ENCODE results near the gene ZNF775.

DNA sequence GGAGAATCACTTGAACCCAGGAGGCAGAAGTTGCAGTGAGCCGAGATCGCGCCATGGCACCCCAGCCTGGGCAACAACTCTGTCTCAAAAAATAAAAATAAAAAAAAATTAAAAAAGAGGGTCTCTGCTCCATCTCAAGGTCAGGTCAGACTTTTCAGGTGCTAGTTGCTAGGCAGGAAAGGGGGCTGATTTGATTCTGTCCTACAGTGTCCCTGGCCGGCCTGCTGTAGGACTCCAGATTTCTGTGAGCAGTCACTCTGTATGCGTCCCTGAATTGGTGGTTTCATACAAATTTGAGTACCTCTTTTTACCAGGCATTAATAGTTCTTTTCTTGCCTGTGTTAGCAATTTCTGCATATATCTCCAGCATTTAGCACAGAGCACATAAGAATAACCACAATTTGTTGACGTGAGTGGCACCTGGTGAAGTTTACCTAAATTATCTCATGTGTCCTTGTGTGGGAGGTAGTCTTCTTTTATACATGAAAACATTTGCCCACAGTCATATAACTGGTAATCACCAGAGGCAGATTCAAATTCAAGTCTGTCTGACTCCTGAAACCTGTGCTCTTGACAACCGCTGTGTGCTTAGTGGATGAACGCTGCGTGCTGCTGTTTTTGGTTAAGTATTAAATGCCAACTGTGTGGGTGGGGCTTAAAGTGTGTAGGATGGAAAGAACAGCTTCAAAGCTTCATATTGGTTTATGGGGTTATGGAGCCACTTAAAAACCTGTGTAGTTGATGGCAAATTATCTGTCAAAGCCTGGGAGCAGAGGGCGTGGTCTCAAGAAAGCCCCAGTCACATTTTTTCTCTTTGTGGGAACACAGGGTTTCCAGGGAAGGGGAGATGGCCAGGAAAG is 3.2 kb upstream of the ZNF775 start:
- TF ChIP-seq, protein P1, sequence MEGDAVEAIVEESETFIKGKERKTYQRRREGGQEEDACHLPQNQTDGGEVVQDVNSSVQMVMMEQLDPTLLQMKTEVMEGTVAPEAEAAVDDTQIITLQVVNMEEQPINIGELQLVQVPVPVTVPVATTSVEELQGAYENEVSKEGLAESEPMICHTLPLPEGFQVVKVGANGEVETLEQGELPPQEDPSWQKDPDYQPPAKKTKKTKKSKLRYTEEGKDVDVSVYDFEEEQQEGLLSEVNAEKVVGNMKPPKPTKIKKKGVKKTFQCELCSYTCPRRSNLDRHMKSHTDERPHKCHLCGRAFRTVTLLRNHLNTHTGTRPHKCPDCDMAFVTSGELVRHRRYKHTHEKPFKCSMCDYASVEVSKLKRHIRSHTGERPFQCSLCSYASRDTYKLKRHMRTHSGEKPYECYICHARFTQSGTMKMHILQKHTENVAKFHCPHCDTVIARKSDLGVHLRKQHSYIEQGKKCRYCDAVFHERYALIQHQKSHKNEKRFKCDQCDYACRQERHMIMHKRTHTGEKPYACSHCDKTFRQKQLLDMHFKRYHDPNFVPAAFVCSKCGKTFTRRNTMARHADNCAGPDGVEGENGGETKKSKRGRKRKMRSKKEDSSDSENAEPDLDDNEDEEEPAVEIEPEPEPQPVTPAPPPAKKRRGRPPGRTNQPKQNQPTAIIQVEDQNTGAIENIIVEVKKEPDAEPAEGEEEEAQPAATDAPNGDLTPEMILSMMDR (IDR thresholded peaks at IDR 0.05), result no peak
- no peak for TF ChIP-seq POLR2A (IDR thresholded peaks at IDR 0.05)

Data from right lobe of liver (tissue), 4 donors.